ENCODE measurements around the gene CHIA.

DNA sequence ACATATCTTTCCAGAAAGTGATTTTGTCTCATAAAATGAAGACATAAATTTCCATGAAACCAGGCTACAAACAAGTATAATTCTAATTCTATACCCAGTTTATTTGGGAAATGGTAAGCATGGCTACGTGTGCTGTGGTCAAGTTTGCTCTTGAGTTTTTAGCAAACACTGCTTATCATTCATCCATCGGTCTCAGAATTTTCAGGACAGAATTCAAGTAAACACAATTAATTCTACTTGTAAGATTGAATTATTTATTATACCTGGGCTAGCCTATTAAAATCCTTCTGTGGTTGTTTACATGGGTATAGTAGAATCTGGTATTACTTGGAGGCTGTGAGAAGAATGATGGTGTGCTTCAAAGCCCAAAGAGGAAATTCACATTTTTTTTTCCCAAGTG, 68.3 kb downstream of the CHIA start:
- TF ChIP-seq CTCF (IDR thresholded peaks at IDR 0.05; ENCODE audit: insufficient read depth, low read length) (no peak), POLR2AphosphoS5 (IDR thresholded peaks at IDR 0.05; ENCODE audit: low read depth) (no peak), GABPA (IDR thresholded peaks at IDR 0.05; ENCODE audit: low read depth) (no peak), SPI1 (IDR thresholded peaks at IDR 0.05; ENCODE audit: borderline replicate concordance, low read depth) (no peak)
- TF ChIP-seq, protein P1, sequence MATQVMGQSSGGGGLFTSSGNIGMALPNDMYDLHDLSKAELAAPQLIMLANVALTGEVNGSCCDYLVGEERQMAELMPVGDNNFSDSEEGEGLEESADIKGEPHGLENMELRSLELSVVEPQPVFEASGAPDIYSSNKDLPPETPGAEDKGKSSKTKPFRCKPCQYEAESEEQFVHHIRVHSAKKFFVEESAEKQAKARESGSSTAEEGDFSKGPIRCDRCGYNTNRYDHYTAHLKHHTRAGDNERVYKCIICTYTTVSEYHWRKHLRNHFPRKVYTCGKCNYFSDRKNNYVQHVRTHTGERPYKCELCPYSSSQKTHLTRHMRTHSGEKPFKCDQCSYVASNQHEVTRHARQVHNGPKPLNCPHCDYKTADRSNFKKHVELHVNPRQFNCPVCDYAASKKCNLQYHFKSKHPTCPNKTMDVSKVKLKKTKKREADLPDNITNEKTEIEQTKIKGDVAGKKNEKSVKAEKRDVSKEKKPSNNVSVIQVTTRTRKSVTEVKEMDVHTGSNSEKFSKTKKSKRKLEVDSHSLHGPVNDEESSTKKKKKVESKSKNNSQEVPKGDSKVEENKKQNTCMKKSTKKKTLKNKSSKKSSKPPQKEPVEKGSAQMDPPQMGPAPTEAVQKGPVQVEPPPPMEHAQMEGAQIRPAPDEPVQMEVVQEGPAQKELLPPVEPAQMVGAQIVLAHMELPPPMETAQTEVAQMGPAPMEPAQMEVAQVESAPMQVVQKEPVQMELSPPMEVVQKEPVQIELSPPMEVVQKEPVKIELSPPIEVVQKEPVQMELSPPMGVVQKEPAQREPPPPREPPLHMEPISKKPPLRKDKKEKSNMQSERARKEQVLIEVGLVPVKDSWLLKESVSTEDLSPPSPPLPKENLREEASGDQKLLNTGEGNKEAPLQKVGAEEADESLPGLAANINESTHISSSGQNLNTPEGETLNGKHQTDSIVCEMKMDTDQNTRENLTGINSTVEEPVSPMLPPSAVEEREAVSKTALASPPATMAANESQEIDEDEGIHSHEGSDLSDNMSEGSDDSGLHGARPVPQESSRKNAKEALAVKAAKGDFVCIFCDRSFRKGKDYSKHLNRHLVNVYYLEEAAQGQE (IDR thresholded peaks at IDR 0.05; ENCODE audit: insufficient replicate concordance, low read depth), result no peak

Data from HL-60 (cell line).